SK-N-SH (cell line): Measurements from ENCODE around the gene ARHGAP25.

Experiments used
- CTCF ChIP-seq: fragments of 200-600 bp; sonication (generic); IDR thresholded peaks from 2 replicates; pipeline ENCODE4 v1.6.1; 2017; ENCODE audit warnings: antibody characterized with exemption, mild to moderate bottlenecking, moderate library complexity
- EP300 ChIP-seq, 2 experiments: IDR thresholded peaks; 2 replicates each; pipeline versions ENCODE4 v1.4.0 to v1.6.1; 2012; ENCODE audit warnings: borderline replicate concordance in 1 of 2, low read depth in 1 of 2, low read length in 1 of 2
- MAX ChIP-seq: IDR thresholded peaks from 2 replicates; pipeline ENCODE4 v1.4.0; 2012; ENCODE audit warnings: low read depth
- MXI1 ChIP-seq: IDR thresholded peaks from 2 replicates; pipeline ENCODE4 v1.6.1; 2012; ENCODE audit warnings: mild to moderate bottlenecking, low read depth, low read length, improper control_type of control experiment
- NFIC ChIP-seq: IDR thresholded peaks from 2 replicates; pipeline ENCODE4 v1.4.0; 2012; ENCODE audit warnings: borderline replicate concordance
- REST ChIP-seq: IDR thresholded peaks from 2 replicates; pipeline ENCODE4 v1.6.1; 2012; ENCODE audit warnings: mild to moderate bottlenecking, low read depth, low read length, moderate library complexity
- TCF12 ChIP-seq: IDR thresholded peaks from 2 replicates; pipeline ENCODE4 v1.4.0; 2012
- ZBTB33 ChIP-seq: IDR thresholded peaks from 2 replicates; pipeline ENCODE4 v1.4.0; 2012; ENCODE audit warnings: low read depth, borderline replicate concordance

GRCh38 chr2:68850524-68850923, 115.9 kb downstream of the ARHGAP25 start:
- TF ChIP-seq EP300 (IDR thresholded peaks at IDR 0.05; ENCODE audit: borderline replicate concordance in 1 of 2, low read depth in 1 of 2, low read length in 1 of 2): no peak
- no peak for TF ChIP-seq NFIC
- TF ChIP-seq CTCF: no peak
- no peak for TF ChIP-seq REST
- TF ChIP-seq MXI1: no peak
- TF ChIP-seq MAX: no peak
- TF ChIP-seq ZBTB33: no peak
- TF ChIP-seq TCF12: no peak
